HL-60 (cell line): Measurements from ENCODE around the gene ADGRE3.

Experiments used
- DNase-seq, 2 experiments: peaks; one replicate each; pipeline ENCODE4 v3.0.0-alpha.2; 2010 to 2020; ENCODE audit warnings: low read depth in 1 of 2, low spot score in 1 of 2
- H3K27ac ChIP-seq: fragments of 250-450 bp; sonication (Bioruptor Pico); replicated peaks from 2 replicates; pipeline ENCODE4 v1.5.1; 2020; ENCODE audit warnings: mild to moderate bottlenecking, moderate library complexity
- H3K27me3 ChIP-seq: fragments of 250-450 bp; sonication (Bioruptor Pico); 2 replicates; pipeline ENCODE4 v1.5.1; 2021; ENCODE audit warnings: mild to moderate bottlenecking, moderate library complexity; ENCODE audit not compliant: insufficient read depth, poor library complexity, severe bottlenecking
- H3K4me3 ChIP-seq: replicated peaks from 2 replicates; pipeline ENCODE4 v1.5.1; 2011; ENCODE audit warnings: mild to moderate bottlenecking, control low read depth, low read length; ENCODE audit not compliant: insufficient read depth
- GABPA ChIP-seq: IDR thresholded peaks from 2 replicates; pipeline ENCODE4 v1.6.1; 2012; ENCODE audit warnings: low read depth
- POLR2AphosphoS5 ChIP-seq: IDR thresholded peaks from 2 replicates; pipeline ENCODE4 v1.6.1; 2012; ENCODE audit warnings: low read depth
- SPI1 ChIP-seq: IDR thresholded peaks from 2 replicates; pipeline ENCODE4 v1.6.1; 2012; ENCODE audit warnings: low read depth, mild to moderate bottlenecking, borderline replicate concordance
- TF ChIP-seq, protein P1 (sequence below): IDR thresholded peaks from 2 replicates; pipeline ENCODE4 v1.6.1; 2012; ENCODE audit warnings: low read depth; ENCODE audit not compliant: insufficient replicate concordance
- TF ChIP-seq, protein P2 (sequence below): IDR thresholded peaks from one replicate; pipeline ENCODE4 v1.5.1; 2011; ENCODE audit warnings: low read length, control low read depth, inconsistent platforms; ENCODE audit not compliant: insufficient read depth

Gene ADGRE3

DNA sequence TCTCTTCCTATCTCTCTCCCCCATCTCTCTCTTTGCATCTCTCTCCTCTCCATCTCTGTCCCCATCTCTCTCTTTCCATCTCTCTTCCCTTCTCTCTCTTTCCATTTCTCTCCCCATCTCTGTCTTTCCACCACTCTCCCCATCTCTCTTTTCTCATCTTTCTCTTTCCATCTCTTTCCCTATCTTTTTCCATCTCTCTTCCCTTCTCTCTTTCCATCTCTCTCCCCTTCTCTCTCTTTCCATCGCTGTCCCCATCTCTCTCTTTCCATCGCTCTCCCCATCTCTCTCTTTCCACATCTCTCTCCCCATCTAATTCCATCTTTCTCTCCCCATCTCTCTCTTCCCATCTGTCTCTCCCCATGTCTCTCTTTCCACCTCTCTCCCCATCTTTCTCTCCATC is 24.5 kb downstream of the ADGRE3 start:
- no peak overlapping the region for H3K4me3 ChIP-seq
- H3K27me3 ChIP-seq: no peaks in the 10 kb centered on the region
- no peak overlapping the region for H3K27ac ChIP-seq
- TF ChIP-seq, protein P1, sequence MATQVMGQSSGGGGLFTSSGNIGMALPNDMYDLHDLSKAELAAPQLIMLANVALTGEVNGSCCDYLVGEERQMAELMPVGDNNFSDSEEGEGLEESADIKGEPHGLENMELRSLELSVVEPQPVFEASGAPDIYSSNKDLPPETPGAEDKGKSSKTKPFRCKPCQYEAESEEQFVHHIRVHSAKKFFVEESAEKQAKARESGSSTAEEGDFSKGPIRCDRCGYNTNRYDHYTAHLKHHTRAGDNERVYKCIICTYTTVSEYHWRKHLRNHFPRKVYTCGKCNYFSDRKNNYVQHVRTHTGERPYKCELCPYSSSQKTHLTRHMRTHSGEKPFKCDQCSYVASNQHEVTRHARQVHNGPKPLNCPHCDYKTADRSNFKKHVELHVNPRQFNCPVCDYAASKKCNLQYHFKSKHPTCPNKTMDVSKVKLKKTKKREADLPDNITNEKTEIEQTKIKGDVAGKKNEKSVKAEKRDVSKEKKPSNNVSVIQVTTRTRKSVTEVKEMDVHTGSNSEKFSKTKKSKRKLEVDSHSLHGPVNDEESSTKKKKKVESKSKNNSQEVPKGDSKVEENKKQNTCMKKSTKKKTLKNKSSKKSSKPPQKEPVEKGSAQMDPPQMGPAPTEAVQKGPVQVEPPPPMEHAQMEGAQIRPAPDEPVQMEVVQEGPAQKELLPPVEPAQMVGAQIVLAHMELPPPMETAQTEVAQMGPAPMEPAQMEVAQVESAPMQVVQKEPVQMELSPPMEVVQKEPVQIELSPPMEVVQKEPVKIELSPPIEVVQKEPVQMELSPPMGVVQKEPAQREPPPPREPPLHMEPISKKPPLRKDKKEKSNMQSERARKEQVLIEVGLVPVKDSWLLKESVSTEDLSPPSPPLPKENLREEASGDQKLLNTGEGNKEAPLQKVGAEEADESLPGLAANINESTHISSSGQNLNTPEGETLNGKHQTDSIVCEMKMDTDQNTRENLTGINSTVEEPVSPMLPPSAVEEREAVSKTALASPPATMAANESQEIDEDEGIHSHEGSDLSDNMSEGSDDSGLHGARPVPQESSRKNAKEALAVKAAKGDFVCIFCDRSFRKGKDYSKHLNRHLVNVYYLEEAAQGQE: no peak
- TF ChIP-seq, protein P2, sequence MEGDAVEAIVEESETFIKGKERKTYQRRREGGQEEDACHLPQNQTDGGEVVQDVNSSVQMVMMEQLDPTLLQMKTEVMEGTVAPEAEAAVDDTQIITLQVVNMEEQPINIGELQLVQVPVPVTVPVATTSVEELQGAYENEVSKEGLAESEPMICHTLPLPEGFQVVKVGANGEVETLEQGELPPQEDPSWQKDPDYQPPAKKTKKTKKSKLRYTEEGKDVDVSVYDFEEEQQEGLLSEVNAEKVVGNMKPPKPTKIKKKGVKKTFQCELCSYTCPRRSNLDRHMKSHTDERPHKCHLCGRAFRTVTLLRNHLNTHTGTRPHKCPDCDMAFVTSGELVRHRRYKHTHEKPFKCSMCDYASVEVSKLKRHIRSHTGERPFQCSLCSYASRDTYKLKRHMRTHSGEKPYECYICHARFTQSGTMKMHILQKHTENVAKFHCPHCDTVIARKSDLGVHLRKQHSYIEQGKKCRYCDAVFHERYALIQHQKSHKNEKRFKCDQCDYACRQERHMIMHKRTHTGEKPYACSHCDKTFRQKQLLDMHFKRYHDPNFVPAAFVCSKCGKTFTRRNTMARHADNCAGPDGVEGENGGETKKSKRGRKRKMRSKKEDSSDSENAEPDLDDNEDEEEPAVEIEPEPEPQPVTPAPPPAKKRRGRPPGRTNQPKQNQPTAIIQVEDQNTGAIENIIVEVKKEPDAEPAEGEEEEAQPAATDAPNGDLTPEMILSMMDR: no peak
- TF ChIP-seq POLR2AphosphoS5 (no peak), GABPA (no peak), SPI1 (no peak)
- no peak for DNase-seq

DNA sequence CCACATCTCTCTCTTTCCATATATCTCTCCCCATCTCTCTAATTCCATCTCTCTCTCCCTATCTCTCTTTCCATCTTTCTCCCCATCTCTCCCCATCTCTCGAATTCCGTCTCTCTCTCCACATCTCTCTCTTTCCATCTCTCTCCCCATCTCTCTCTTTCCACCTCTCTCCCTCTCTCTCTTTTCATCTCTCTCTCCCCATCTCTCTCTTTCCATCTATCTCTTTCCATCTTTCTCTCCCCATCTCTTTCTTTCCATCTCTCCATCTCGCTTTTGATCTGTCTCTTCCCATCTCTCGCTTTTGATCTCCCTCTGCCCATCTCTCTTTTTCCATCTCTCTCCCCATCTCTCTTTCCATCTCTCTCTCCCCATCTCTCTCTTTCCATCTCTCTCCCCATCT is 25.6 kb downstream of the ADGRE3 start:
- Histone ChIP-seq H3K4me3 (no peak overlapping the region), H3K27me3 (no peaks in the 10 kb centered on the region), H3K27ac (no peak overlapping the region)
- no peak for DNase-seq
- TF ChIP-seq, protein P1: no peak
- TF ChIP-seq, protein P2: no peak

DNA sequence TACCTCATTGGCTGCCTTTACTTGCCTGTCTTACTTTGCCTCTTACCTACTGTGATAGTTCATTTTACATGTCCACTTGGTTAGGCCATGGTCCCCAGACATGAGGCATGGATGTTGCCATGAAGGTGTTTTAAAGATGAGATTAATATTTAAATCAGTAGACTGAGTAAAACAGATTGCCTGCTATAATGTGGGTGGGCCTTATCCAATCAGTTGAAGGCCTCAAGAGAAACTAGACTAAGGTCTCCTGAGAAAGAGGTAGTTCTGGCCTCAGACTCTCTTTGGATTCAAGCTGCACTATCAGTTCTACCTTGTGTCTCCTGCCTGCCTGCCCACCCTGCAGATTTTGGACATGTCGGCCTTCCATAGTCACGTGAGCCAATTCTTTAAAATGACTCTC is 26.1 kb downstream of the ADGRE3 start:
- TF ChIP-seq POLR2AphosphoS5: no peak
- TF ChIP-seq, protein P2: no peak
- TF ChIP-seq SPI1: no peak
- TF ChIP-seq, protein P1: no peak
- no peak for TF ChIP-seq GABPA
- H3K4me3 ChIP-seq: no peak overlapping the region
- no peaks in the 10 kb centered on the region for H3K27me3 ChIP-seq
- DNase-seq: no peak
- H3K27ac ChIP-seq: no peak overlapping the region
